Measurements from ENCODE around the gene ACER3. TPM values are rescaled to one million over a fixed set of nuclear protein-coding genes. Genes with fewer than 3 reads are reported as not detected.

ACER3 gene
- total RNA-seq, 1 experiment from 2014 or later: 13.7 TPM

GRCh38 chr11:76978239-76978638 is 117.5 kb downstream of the ACER3 start:
- no peak for DNase-seq (ENCODE audit: low spot score)
- ChIA-PET CTCF (interaction anchor here (4.5 kb wide), 1 partner anchor 59 kb away, joined by 20 read pairs; no protein-coding TSS in a partner anchor), POLR2A (no interaction called here)
- Mint-ChIP-seq H3K4me3 (no peak overlapping the region), H3K4me1 (no peaks in the 10 kb centered on the region), H3K27ac (no peak overlapping the region), H3K9me3 (peaks cover 3% of the 10 kb centered on the region), H3K27me3 (ENCODE audit: low read depth) (no peaks in the 10 kb centered on the region), H3K36me3 (no peaks in the 10 kb centered on the region)
- no peak for ATAC-seq
- TF ChIP-seq ETV6 (CRISPR knock-in tag; IDR thresholded peaks at IDR 0.05) (no peak), JAZF1 (CRISPR knock-in tag; IDR thresholded peaks at IDR 0.05) (no peak), ZNF423 (CRISPR knock-in tag; IDR thresholded peaks at IDR 0.05) (no peak), TEAD4 (CRISPR knock-in tag; IDR thresholded peaks at IDR 0.05) (no peak), FOXJ3 (CRISPR knock-in tag; IDR thresholded peaks at IDR 0.05; ENCODE audit: borderline replicate concordance) (no peak), RELA (CRISPR knock-in tag; IDR thresholded peaks at IDR 0.05; ENCODE audit: borderline replicate concordance) (no peak), NFYB (CRISPR knock-in tag; conservative IDR thresholded peaks at IDR 0.05; ENCODE audit: low read depth) (no peak), EMX1 (CRISPR knock-in tag; IDR thresholded peaks at IDR 0.05) (no peak), TCF7 (CRISPR knock-in tag; IDR thresholded peaks at IDR 0.05; ENCODE audit: low read depth) (no peak), ELF4 (CRISPR knock-in tag; IDR thresholded peaks at IDR 0.05; ENCODE audit: low read depth) (no peak), HMGXB4 (CRISPR knock-in tag; IDR thresholded peaks at IDR 0.05) (no peak), E2F5 (CRISPR knock-in tag; IDR thresholded peaks at IDR 0.05) (no peak)
- TF ChIP-seq, protein P1, sequence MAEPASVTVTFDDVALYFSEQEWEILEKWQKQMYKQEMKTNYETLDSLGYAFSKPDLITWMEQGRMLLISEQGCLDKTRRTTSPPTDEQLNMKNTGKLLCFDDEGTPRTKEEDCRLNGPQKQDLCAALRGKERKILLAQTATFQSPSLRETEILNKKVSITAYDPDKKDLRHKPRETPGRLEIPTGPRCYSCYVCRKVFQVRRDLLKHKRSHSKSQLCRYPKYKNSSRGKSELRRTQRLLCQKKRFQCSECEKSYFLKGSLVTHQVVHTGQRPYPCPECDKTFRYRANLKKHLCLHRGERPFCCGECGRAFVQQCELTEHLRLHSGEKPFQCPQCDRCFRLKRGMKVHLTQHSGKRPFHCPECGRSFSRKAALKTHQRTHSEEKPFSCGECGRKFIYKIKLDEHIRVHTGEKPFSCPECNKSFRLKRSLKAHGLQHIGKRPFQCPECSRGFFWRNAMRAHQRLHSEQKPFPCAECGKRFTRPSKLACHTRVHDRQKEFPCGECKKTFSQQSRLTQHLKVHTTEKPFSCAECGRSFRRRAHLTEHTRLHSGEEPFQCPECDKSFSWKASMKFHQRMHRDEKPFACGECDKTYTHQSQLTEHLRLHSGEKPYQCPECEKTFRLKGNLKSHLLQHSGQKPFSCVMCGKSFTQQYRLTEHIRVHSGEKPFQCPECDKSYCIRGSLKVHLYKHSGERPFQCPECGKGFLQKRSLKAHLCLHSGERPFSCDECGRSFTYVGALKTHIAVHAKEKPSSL (CRISPR knock-in tag; conservative IDR thresholded peaks at IDR 0.05): no peak
- TF ChIP-seq, protein P2, sequence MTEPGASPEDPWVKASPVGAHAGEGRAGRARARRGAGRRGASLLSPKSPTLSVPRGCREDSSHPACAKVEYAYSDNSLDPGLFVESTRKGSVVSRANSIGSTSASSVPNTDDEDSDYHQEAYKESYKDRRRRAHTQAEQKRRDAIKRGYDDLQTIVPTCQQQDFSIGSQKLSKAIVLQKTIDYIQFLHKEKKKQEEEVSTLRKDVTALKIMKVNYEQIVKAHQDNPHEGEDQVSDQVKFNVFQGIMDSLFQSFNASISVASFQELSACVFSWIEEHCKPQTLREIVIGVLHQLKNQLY (CRISPR knock-in tag; IDR thresholded peaks at IDR 0.05): no peak

DNA sequence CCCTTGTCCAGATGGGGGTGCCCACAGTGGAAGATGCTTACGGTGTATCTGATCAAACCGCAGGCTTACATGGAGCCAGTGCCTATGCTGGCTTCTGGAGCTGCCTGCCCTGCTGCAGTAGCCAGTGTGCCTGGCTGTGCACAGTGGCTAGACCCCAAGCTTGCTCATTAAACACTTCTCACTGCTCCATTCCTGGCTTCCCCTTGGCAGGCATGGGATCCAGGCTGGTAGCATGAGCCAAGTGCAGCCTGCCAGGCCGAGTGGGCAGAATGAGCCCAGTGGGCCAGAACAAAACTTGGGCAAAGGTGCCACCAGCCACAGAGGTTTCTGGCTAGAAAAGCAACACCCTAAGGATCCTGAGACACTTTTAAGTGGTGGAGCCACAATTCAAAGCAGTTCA is 118.1 kb downstream of the ACER3 start:
- no peak overlapping the region for H3K4me3 Mint-ChIP-seq
- H3K9me3 Mint-ChIP-seq: peaks cover 3% of the 10 kb centered on the region
- no peak overlapping the region for H3K27ac Mint-ChIP-seq
- TF ChIP-seq, protein P3, sequence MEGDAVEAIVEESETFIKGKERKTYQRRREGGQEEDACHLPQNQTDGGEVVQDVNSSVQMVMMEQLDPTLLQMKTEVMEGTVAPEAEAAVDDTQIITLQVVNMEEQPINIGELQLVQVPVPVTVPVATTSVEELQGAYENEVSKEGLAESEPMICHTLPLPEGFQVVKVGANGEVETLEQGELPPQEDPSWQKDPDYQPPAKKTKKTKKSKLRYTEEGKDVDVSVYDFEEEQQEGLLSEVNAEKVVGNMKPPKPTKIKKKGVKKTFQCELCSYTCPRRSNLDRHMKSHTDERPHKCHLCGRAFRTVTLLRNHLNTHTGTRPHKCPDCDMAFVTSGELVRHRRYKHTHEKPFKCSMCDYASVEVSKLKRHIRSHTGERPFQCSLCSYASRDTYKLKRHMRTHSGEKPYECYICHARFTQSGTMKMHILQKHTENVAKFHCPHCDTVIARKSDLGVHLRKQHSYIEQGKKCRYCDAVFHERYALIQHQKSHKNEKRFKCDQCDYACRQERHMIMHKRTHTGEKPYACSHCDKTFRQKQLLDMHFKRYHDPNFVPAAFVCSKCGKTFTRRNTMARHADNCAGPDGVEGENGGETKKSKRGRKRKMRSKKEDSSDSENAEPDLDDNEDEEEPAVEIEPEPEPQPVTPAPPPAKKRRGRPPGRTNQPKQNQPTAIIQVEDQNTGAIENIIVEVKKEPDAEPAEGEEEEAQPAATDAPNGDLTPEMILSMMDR (IDR thresholded peaks at IDR 0.05): no peak
- H3K4me1 Mint-ChIP-seq: no peaks in the 10 kb centered on the region
- ChIA-PET POLR2A (no interaction called here), CTCF (interaction anchor here (2.0 to 4.5 kb wide), 2 partner anchors 60 to 257 kb away, joined by 4 to 20 read pairs; no protein-coding TSS in a partner anchor)
- no peak for DNase-seq (ENCODE audit: low spot score)
- ATAC-seq: no peak
- no peaks in the 10 kb centered on the region for H3K27me3 Mint-ChIP-seq (ENCODE audit: low read depth)
- H3K36me3 Mint-ChIP-seq: no peaks in the 10 kb centered on the region

GRCh38 chr11:76980196-76980595 is 119.5 kb downstream of the ACER3 start:
- H3K36me3 Mint-ChIP-seq: no peaks in the 10 kb centered on the region
- no peak overlapping the region for H3K27ac Mint-ChIP-seq
- H3K4me3 Mint-ChIP-seq: no peak overlapping the region
- no peak for ATAC-seq
- H3K4me1 Mint-ChIP-seq: peaks cover 5% of the 10 kb centered on the region
- ChIA-PET CTCF (interaction anchor here (1.0 to 4.5 kb wide), 3 partner anchors 50 to 258 kb away, joined by 3 to 20 read pairs (median 4); no protein-coding TSS in a partner anchor), POLR2A (no interaction called here)
- DNase-seq (ENCODE audit: low spot score): no peak
- no peaks in the 10 kb centered on the region for H3K27me3 Mint-ChIP-seq (ENCODE audit: low read depth)
- no peaks in the 10 kb centered on the region for H3K9me3 Mint-ChIP-seq
- TF ChIP-seq JAZF1 (CRISPR knock-in tag; IDR thresholded peaks at IDR 0.05) (no peak), CREM (CRISPR knock-in tag; IDR thresholded peaks at IDR 0.05) (no peak)

Measured in WTC11 (cell line).